ENCODE measurements around the gene DEAF1. TPM values are rescaled to one million over a fixed set of nuclear protein-coding genes. Genes with fewer than 3 reads are reported as not detected.

The DEAF1 gene
- total RNA-seq, 1 donor from 2014 or later, result 56.5 TPM

DNA sequence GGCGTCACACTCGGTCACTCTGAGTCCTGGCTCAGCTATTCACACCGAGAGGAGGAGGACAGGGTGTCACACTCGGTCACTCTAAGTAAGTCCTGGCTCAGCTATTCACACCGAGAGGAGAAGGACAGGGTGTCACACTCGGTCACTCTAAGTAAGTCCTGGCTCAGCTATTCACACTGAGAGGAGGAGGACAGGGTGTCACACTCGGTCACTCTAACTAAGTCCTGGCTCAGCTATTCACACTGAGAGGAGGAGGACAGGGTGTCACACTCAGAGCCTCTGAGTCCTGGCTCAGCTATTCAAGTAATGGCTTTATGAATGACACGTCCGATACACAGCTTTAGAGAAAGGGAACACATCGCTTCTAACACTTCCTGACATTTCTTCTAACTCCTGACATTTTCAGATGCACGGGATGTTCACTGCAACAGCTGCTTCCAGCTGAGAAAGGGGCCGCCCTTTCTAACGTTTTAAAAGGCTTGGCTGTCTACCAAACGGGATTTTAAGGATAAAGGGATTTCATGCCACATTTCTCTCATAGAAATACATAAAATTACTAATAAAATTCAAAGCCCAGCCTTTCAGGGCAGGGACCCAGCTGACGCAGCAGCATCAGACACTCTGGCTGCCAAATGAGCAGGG lies 29.8 kb downstream of the DEAF1 start:
- no peak for DNase-seq (ENCODE audit: low read depth)
- Histone ChIP-seq H3K27me3 (ENCODE audit: control insufficient read depth, insufficient read depth, low read length) (no peaks in the 10 kb centered on the region), H3K4me3 (ENCODE audit: low read depth, low read length) (no peak overlapping the region), H3K36me3 (ENCODE audit: control insufficient read depth, insufficient read depth, low read length) (peaks cover 4% of the 10 kb centered on the region)
- TF ChIP-seq, protein P1, sequence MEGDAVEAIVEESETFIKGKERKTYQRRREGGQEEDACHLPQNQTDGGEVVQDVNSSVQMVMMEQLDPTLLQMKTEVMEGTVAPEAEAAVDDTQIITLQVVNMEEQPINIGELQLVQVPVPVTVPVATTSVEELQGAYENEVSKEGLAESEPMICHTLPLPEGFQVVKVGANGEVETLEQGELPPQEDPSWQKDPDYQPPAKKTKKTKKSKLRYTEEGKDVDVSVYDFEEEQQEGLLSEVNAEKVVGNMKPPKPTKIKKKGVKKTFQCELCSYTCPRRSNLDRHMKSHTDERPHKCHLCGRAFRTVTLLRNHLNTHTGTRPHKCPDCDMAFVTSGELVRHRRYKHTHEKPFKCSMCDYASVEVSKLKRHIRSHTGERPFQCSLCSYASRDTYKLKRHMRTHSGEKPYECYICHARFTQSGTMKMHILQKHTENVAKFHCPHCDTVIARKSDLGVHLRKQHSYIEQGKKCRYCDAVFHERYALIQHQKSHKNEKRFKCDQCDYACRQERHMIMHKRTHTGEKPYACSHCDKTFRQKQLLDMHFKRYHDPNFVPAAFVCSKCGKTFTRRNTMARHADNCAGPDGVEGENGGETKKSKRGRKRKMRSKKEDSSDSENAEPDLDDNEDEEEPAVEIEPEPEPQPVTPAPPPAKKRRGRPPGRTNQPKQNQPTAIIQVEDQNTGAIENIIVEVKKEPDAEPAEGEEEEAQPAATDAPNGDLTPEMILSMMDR (IDR thresholded peaks at IDR 0.05; ENCODE audit: insufficient read depth, low read length, poor library complexity, severe bottlenecking), result no peak

DNA sequence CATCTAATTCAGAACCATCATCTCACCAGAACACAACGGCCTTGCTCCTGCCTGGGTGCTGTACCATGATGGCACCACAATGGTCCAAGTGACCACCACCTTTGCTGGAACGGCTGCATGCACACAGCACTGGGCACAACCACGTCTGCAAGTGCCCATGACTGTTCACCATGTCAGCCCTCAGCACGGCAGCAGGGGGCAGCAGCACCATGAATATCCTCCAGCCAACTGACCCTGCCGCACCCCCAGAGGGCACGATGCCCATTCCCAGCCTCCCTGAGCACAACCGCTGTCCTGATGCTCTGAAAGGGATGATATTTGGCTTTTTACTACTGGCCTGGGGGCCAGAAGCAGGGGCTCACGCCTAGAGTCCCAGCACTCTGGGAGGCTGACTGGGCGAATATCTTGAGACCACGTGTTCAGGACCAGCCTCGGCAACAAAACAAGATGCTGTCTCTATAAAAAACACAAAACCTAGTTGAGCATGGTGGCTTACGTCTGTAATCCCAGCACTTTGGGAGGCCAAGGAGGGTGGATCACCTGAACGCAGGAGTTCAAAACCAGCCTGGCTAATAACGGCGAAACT lies 32.2 kb downstream of the DEAF1 start:
- Histone ChIP-seq H3K4me3 (ENCODE audit: low read depth, low read length) (no peak overlapping the region), H3K36me3 (ENCODE audit: control insufficient read depth, insufficient read depth, low read length) (peaks cover 3% of the 10 kb centered on the region), H3K27me3 (ENCODE audit: control insufficient read depth, insufficient read depth, low read length) (no peaks in the 10 kb centered on the region)
- DNase-seq (ENCODE audit: low read depth), result no peak
- TF ChIP-seq, protein P1 (IDR thresholded peaks at IDR 0.05; ENCODE audit: insufficient read depth, low read length, poor library complexity, severe bottlenecking), result peak; percentile 70

DNA sequence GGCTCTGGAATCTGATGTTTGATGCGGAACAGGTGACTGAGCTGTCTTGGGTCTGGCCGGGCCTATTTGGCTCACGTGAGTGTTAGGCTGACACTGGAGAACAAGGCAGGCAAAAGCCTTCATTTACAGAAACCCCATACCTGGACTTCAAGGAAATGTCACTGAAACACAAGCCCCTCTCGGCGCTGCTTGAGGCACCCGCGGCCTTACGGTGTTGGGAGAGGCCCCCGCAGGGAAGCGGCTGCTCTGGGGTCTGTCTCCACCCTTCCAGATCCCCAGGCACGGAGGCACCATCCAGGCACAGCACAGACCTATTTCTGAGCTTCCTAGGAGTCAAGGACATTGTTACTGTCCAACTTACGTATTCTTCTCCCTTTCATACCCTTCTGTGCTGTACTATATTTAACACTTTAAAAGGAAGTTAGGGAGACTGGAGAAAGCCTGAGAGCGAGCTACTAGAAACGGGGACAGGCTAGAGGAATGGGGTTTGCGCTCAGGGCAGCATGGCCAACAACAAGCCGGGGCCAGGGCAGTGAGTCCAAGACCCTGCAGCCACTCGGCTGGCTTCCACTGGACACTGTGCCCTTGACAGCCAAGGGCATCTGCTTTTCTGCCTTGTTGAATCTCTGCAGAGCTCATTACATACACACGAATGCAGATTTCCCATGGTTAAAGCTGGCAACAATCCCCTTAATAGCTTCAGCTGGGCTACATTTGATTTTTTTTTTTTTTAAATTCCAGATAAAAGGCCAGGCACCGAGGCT lies 34.2 kb downstream of the DEAF1 start:
- Histone ChIP-seq H3K36me3 (ENCODE audit: control insufficient read depth, insufficient read depth, low read length) (peaks cover 2% of the 10 kb centered on the region), H3K4me3 (ENCODE audit: low read depth, low read length) (no peak overlapping the region), H3K27me3 (ENCODE audit: control insufficient read depth, insufficient read depth, low read length) (no peaks in the 10 kb centered on the region)
- TF ChIP-seq, protein P1 (IDR thresholded peaks at IDR 0.05; ENCODE audit: insufficient read depth, low read length, poor library complexity, severe bottlenecking), result no peak
- no peak for DNase-seq (ENCODE audit: low read depth)

DNA sequence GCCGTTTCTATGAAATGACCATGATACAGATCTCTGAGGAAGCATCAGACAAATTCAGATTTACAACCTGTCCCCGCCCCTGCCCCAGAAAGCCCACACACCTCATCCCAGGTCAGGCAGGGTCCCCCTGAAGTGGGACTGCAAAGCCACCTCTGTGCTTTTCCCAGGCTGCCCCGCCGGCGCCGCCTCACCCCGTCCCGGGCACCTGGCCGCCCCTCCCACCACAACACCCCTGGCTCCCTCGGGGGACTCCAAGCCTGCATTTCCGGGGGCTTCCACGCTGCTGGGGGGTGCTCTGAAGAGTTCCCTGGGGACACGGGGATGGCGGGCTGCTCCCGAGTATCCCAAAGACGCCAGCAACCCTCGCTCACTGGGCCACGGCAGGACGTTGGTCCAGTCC lies 34.7 kb downstream of the DEAF1 start:
- Histone ChIP-seq H3K27me3 (ENCODE audit: control insufficient read depth, insufficient read depth, low read length) (no peaks in the 10 kb centered on the region), H3K4me3 (ENCODE audit: low read depth, low read length) (no peak overlapping the region), H3K36me3 (ENCODE audit: control insufficient read depth, insufficient read depth, low read length) (peaks cover 2% of the 10 kb centered on the region)
- DNase-seq (ENCODE audit: low read depth), result no peak
- TF ChIP-seq, protein P1 (IDR thresholded peaks at IDR 0.05; ENCODE audit: insufficient read depth, low read length, poor library complexity, severe bottlenecking), result no peak

DNA sequence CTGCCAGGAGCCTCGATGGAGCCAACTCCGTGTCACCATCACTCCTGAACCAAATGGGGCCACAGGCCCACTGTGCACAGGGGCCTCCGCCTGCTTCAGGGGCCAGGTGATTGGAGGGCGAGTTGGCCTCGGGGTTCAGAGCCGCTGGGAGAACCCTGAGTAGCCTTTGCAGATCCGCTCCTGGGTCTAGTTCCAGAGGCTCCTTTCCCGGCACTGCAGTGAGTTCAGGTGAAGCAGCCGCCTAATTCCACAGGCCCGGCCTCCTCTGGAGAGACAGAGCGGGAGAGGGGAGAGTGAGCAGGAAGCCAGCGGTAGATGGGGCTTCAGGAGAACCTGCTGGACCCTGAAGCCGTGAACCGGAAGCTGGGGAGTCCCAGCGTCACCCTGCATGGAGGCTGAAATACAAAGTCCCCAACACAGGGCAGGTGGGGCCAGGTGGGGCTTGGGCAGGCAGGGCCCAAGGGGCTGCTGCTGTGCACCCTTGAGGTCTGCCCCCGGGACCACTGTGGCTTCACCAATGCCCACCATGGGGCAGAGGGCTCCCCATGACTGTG lies 35.4 kb downstream of the DEAF1 start:
- Histone ChIP-seq H3K36me3 (ENCODE audit: control insufficient read depth, insufficient read depth, low read length) (peaks cover 2% of the 10 kb centered on the region), H3K27me3 (ENCODE audit: control insufficient read depth, insufficient read depth, low read length) (no peaks in the 10 kb centered on the region), H3K4me3 (ENCODE audit: low read depth, low read length) (no peak overlapping the region)
- TF ChIP-seq, protein P1 (IDR thresholded peaks at IDR 0.05; ENCODE audit: insufficient read depth, low read length, poor library complexity, severe bottlenecking), result no peak
- DNase-seq (ENCODE audit: low read depth), result no peak
